SJSA1 (cell line): ENCODE measurements around the gene CSNK1A1. TPM values are rescaled to one million over a fixed set of nuclear protein-coding genes. Genes with fewer than 3 reads are reported as not detected.

Experiments used
- DNase-seq, 2 experiments: peaks; one replicate each; pipeline ENCODE4 v3.0.0-alpha.2; 2015 to 2020; ENCODE audit warnings: low spot score in 2 of 2, low read depth in 1 of 2
- H3K27ac ChIP-seq: fragments of 250-450 bp; sonication (Bioruptor Pico); 2 replicates; pipeline ENCODE4 v1.5.1; 2020; ENCODE audit warnings: mild to moderate bottlenecking, moderate library complexity
- H3K27me3 ChIP-seq: fragments of 250-450 bp; sonication (Bioruptor Pico); replicated peaks from 2 replicates; pipeline ENCODE4 v1.5.1; 2020; ENCODE audit warnings: mild to moderate bottlenecking, moderate library complexity
- H3K36me3 ChIP-seq: fragments of 250-450 bp; sonication (Bioruptor Pico); 2 replicates; pipeline ENCODE4 v1.5.1; 2020; ENCODE audit warnings: mild to moderate bottlenecking
- H3K4me1 ChIP-seq: fragments of 250-450 bp; sonication (Bioruptor Pico); replicated peaks from 2 replicates; pipeline ENCODE4 v1.6.1; 2021; ENCODE audit warnings: mild to moderate bottlenecking
- H3K4me3 ChIP-seq: fragments of 250-450 bp; sonication (Bioruptor Pico); 2 replicates; pipeline ENCODE4 v1.5.1; 2020; ENCODE audit warnings: mild to moderate bottlenecking
- H3K9me3 ChIP-seq: fragments of 250-450 bp; sonication (Bioruptor Pico); replicated peaks from 2 replicates; pipeline ENCODE4 v1.5.1; 2020; ENCODE audit warnings: mild to moderate bottlenecking
- total RNA-seq: library from RNA; depleted of rRNA; stranded (reverse); fragments of >200 nt; shearing (Covaris generic); gene quantifications from 2 replicates; pipeline ENCODE4 v1.2.3, GENCODE V29; 2014

CSNK1A1 gene
- total RNA-seq, 1 experiment from 2014 or later = 438 TPM

GRCh38 chr5:149559706-149560105 lies 8.5 kb upstream of the CSNK1A1 start:
- DNase-seq = no peak
- Histone ChIP-seq H3K27me3 (no peaks in the 10 kb centered on the region), H3K36me3 (no peaks in the 10 kb centered on the region), H3K4me3 (no peak overlapping the region), H3K27ac (no peak overlapping the region), H3K4me1 (peaks cover 42% of the 10 kb centered on the region), H3K9me3 (no peaks in the 10 kb centered on the region)

- no peaks in the 10 kb centered on the region for H3K9me3 ChIP-seq
- H3K36me3 ChIP-seq = peaks cover 36% of the 10 kb centered on the region
- peaks cover 16% of the 10 kb centered on the region for H3K4me1 ChIP-seq
- DNase-seq = no peak
- no peak overlapping the region for H3K4me3 ChIP-seq
- H3K27ac ChIP-seq = no peak overlapping the region
- H3K27me3 ChIP-seq = no peaks in the 10 kb centered on the region
These were observed 1.4 kb upstream of the CSNK1A1 start for GRCh38 chr5:149552553-149553160.

- peak overlapping the region; percentile 74 for H3K4me3 ChIP-seq
- peaks cover 40% of the 10 kb centered on the region for H3K36me3 ChIP-seq
- no peak for DNase-seq
- no peaks in the 10 kb centered on the region for H3K27me3 ChIP-seq
- H3K27ac ChIP-seq = peak overlapping the region; percentile 84
- H3K9me3 ChIP-seq = no peaks in the 10 kb centered on the region
- H3K4me1 ChIP-seq = peaks cover 18% of the 10 kb centered on the region
These were observed 827 bp upstream of the CSNK1A1 start for GRCh38 chr5:149552038-149552494.

GRCh38 chr5:149550594-149551226 lies 529 bp downstream of the CSNK1A1 start:
- no peak for DNase-seq
- peaks cover 21% of the 10 kb centered on the region for H3K4me1 ChIP-seq
- no peaks in the 10 kb centered on the region for H3K9me3 ChIP-seq
- no peaks in the 10 kb centered on the region for H3K27me3 ChIP-seq
- H3K36me3 ChIP-seq = peaks cover 53% of the 10 kb centered on the region
- H3K4me3 ChIP-seq = peak overlapping the region; percentile 74
- H3K27ac ChIP-seq = peak overlapping the region; percentile 84

- H3K9me3 ChIP-seq = no peaks in the 10 kb centered on the region
- H3K4me3 ChIP-seq = peak overlapping the region; percentile 74
- peaks cover 21% of the 10 kb centered on the region for H3K4me1 ChIP-seq
- DNase-seq = peak in 1 of 2 experiments; percentile 65
- H3K27me3 ChIP-seq = no peaks in the 10 kb centered on the region
- H3K36me3 ChIP-seq = peaks cover 58% of the 10 kb centered on the region
- peak overlapping the region; percentile 84 for H3K27ac ChIP-seq
These were observed 1.0 kb downstream of the CSNK1A1 start for GRCh38 chr5:149550268-149550583.

- no peaks in the 10 kb centered on the region for H3K9me3 ChIP-seq
- H3K36me3 ChIP-seq = peaks cover 64% of the 10 kb centered on the region
- peaks cover 21% of the 10 kb centered on the region for H3K4me1 ChIP-seq
- H3K27ac ChIP-seq = peak overlapping the region; percentile 84
- H3K27me3 ChIP-seq = no peaks in the 10 kb centered on the region
- H3K4me3 ChIP-seq = peak overlapping the region; percentile 74
- peak in 1 of 2 experiments; percentile 66 for DNase-seq
These were observed 1.6 kb downstream of the CSNK1A1 start for GRCh38 chr5:149549461-149550267.

GRCh38 chr5:149546974-149547373 lies 4.3 kb downstream of the CSNK1A1 start:
- no peak overlapping the region for H3K4me3 ChIP-seq
- DNase-seq = no peak
- no peaks in the 10 kb centered on the region for H3K27me3 ChIP-seq
- H3K9me3 ChIP-seq = no peaks in the 10 kb centered on the region
- H3K4me1 ChIP-seq = peaks cover 21% of the 10 kb centered on the region
- no peak overlapping the region for H3K27ac ChIP-seq
- peaks cover 84% of the 10 kb centered on the region for H3K36me3 ChIP-seq

GRCh38 chr5:149545327-149545726 lies 5.9 kb downstream of the CSNK1A1 start:
- no peak for DNase-seq
- Histone ChIP-seq H3K27me3 (no peaks in the 10 kb centered on the region), H3K9me3 (no peaks in the 10 kb centered on the region), H3K36me3 (peaks cover 84% of the 10 kb centered on the region), H3K27ac (no peak overlapping the region), H3K4me1 (peaks cover 21% of the 10 kb centered on the region), H3K4me3 (no peak overlapping the region)

GRCh38 chr5:149544028-149544420 lies 7.2 kb downstream of the CSNK1A1 start:
- DNase-seq = no peak
- no peaks in the 10 kb centered on the region for H3K9me3 ChIP-seq
- no peak overlapping the region for H3K27ac ChIP-seq
- peaks cover 19% of the 10 kb centered on the region for H3K4me1 ChIP-seq
- H3K4me3 ChIP-seq = no peak overlapping the region
- H3K36me3 ChIP-seq = peaks cover 81% of the 10 kb centered on the region
- H3K27me3 ChIP-seq = no peaks in the 10 kb centered on the region

GRCh38 chr5:149543361-149544027 lies 7.7 kb downstream of the CSNK1A1 start:
- H3K9me3 ChIP-seq = no peaks in the 10 kb centered on the region
- no peaks in the 10 kb centered on the region for H3K27me3 ChIP-seq
- H3K27ac ChIP-seq = no peak overlapping the region
- H3K36me3 ChIP-seq = peaks cover 79% of the 10 kb centered on the region
- peaks cover 13% of the 10 kb centered on the region for H3K4me1 ChIP-seq
- DNase-seq = no peak
- no peak overlapping the region for H3K4me3 ChIP-seq

GRCh38 chr5:149541893-149542292 lies 9.3 kb downstream of the CSNK1A1 start:
- Histone ChIP-seq H3K9me3 (no peaks in the 10 kb centered on the region), H3K4me3 (no peak overlapping the region), H3K36me3 (peaks cover 74% of the 10 kb centered on the region), H3K27ac (no peak overlapping the region), H3K27me3 (no peaks in the 10 kb centered on the region), H3K4me1 (peaks cover 14% of the 10 kb centered on the region)
- DNase-seq = no peak

GRCh38 chr5:149540089-149540488 lies 11.2 kb downstream of the CSNK1A1 start:
- H3K4me3 ChIP-seq = no peak overlapping the region
- no peak overlapping the region for H3K27ac ChIP-seq
- peaks cover 23% of the 10 kb centered on the region for H3K4me1 ChIP-seq
- no peak for DNase-seq
- no peaks in the 10 kb centered on the region for H3K9me3 ChIP-seq
- no peaks in the 10 kb centered on the region for H3K27me3 ChIP-seq
- peaks cover 74% of the 10 kb centered on the region for H3K36me3 ChIP-seq

- H3K36me3 ChIP-seq = peaks cover 70% of the 10 kb centered on the region
- no peaks in the 10 kb centered on the region for H3K9me3 ChIP-seq
- DNase-seq = peak in 1 of 2 experiments; percentile 86
- no peak overlapping the region for H3K27ac ChIP-seq
- H3K27me3 ChIP-seq = no peaks in the 10 kb centered on the region
- no peak overlapping the region for H3K4me3 ChIP-seq
- peaks cover 23% of the 10 kb centered on the region for H3K4me1 ChIP-seq
These were observed 13.8 kb downstream of the CSNK1A1 start for GRCh38 chr5:149537374-149537975.
